AML-193 (cell line): Measurements from ENCODE around the gene MCRIP1.

Experiments
- DNase-seq, 2 experiments: peaks; one replicate each; lab custom pipeline; 2025; lab: John Stamatoyannopoulos, UW

Gene MCRIP1

GRCh38 chr17:81860756-81861568 is 27.9 kb upstream of the MCRIP1 start:
- DNase-seq: peak; percentile 100

- DNase-seq: no peak
Measured at GRCh38 chr17:81859906-81860755, 27.0 kb upstream of the MCRIP1 start, which contains the start of gene P4HB. Gene P4HB, minus strand, starts transcription at chr17:81860535. Its CDS starts 64 bp downstream, at chr17:81860471.

- DNase-seq: peak in 1 of 2 experiments; percentile 29
Measured at GRCh38 chr17:81858967-81859905, 26.1 kb upstream of the MCRIP1 start.

- DNase-seq: no peak
Measured at GRCh38 chr17:81858170-81858966, 25.3 kb upstream of the MCRIP1 start.

GRCh38 chr17:81854974-81855774 is 22.1 kb upstream of the MCRIP1 start:
- peak in 1 of 2 experiments; percentile 22 for DNase-seq

- DNase-seq: no peak
Measured at GRCh38 chr17:81852237-81852636, 19.1 kb upstream of the MCRIP1 start.

- DNase-seq: no peak
Measured at GRCh38 chr17:81851423-81851822, 18.3 kb upstream of the MCRIP1 start.

- no peak for DNase-seq
Measured at GRCh38 chr17:81849457-81849856, 16.4 kb upstream of the MCRIP1 start.

- no peak for DNase-seq
Measured at GRCh38 chr17:81846743-81847689, 13.9 kb upstream of the MCRIP1 start.

GRCh38 chr17:81845881-81846742 is 13.0 kb upstream of the MCRIP1 start:
- no peak for DNase-seq

- no peak for DNase-seq
Measured at GRCh38 chr17:81845361-81845760, 12.3 kb upstream of the MCRIP1 start.

GRCh38 chr17:81844887-81845286 is 11.8 kb upstream of the MCRIP1 start:
- DNase-seq: no peak

- DNase-seq: no peak
Measured at GRCh38 chr17:81844327-81844851, 11.3 kb upstream of the MCRIP1 start.

GRCh38 chr17:81843713-81844326 is 10.7 kb upstream of the MCRIP1 start:
- DNase-seq: no peak

GRCh38 chr17:81842725-81843504 is 9.8 kb upstream of the MCRIP1 start:
- DNase-seq: no peak

GRCh38 chr17:81842378-81842724 is 9.3 kb upstream of the MCRIP1 start:
- DNase-seq: no peak

- DNase-seq: no peak
Measured at GRCh38 chr17:81841866-81842265, 8.8 kb upstream of the MCRIP1 start.
